HG02678 (cell line): ENCODE results near the gene ASB1.
"Not testable (repeated sequence)": the region's sequence is repeated elsewhere in the genome, so short reads cannot be mapped to it uniquely, and the experiment has no call there.

ENCODE experiments used
- ATAC-seq: cut with Tn5 transposase; IDR thresholded peaks from one replicate; pipeline ENCODE4 v1.9.1; 2021; ENCODE audit warnings: mild to moderate bottlenecking, moderate library complexity; ENCODE audit not compliant: unreplicated experiment

ASB1 gene

DNA sequence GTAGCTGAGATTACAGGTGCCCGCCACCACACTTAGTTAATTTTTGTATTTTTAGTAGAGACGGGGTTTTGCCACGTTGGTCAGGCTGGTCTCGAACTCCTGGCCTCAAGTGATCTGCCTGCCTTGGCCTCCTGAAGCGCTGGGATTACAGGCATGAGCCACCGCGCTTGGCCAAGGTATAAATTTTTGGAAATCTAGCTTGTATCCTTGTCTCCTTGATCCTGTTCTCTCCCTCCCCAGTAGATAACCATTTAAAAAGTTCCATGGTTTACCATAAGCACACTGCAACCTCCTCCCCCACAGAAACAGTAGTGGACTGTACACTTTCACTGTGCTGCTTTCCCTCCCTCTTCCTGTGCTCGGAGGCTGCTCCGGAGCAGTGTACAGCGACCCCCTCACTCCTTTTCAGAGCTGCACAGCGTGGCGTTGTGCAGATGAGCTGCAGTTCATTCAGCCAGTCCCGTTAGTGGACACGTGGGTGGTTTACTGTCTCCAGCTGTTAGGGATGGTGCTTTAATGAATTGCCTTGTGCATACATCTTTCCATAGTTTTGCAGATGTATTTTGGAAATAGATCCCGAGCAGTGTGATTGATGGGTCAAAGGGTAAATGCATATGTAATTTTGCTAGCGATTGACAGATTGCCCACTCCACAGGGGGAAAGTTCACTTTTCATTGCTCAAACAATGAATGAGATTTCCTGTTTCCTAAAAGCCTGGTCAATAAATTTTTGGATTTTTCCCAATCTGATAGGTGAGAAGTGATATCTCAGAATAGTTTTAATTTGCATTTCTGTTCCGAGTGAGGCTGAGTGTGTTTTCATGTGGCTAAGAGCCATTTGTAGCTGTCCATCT lies 14.8 kb downstream of the ASB1 start:
- ATAC-seq, result no peak

DNA sequence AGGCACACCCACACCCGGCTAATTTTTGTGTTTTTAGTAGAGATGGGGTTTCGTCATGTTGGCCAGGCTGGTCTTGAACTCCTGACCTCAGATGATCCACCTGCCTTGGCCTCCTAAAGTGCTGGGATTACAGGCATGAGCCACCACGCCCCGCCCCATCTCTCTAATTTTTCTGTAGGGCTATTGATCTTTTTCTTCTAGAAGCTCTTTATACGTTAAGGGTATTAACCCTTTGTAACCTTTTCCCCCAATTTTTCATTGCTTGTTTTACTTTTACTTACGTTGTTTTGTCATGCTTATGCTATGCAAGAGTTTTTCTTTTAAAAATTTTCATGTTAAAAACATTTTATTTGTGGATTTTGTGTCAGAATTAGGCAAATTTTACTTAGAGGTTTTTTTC lies 15.5 kb downstream of the ASB1 start:
- ATAC-seq, result not testable (repeated sequence)

DNA sequence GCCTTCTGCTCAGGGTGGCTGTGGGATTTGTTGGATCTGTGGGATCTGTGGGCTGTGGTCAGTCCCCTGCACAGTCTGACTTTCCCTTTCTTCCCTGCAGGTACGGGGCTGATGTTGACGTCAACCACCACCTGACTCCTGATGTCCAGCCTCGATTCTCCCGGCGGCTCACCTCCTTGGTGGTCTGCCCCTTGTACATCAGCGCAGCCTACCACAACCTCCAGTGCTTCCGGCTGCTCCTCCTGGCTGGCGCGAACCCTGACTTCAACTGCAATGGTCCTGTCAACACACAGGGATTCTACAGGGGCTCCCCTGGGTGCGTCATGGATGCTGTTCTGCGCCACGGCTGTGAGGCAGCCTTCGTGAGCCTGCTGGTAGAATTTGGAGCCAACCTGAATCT lies 17.5 kb downstream of the ASB1 start:
- ATAC-seq, result no peak

DNA sequence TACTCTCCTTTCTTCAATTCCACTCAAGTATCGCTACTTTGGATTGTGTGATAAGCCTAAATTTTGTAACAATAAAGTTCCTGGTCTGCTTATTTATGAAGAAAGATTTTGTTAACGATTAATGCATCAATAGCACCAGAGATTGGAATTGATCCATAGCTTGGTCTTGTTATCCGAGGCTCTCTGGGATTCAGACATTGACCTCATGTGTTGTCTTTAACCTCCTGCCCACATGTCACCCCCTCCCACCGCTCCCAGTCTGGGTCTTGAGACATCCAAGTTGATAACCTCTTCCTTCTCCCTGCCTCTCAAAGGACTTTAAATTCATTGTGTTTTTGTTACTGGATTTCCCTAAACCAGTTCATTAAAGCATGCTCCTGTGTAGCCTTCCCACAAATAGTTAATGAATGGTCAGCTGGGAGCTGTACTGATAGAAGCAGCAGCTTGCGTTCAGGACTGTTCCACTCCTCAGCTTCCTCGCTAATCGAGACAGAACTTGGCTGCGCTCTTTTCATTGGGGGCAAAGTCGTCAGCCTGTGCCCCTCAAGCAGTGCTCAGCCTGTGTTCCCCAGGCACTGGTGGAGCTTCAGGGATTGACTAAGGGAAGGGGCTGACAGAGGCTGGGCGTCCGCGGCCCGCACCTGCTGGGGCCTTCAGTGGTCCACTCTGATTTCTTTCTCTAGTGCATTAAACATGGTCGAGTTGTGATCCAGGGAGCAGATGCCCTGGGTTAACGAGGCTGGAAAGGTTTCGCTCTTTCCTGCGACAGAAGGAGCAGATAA lies 18.9 kb downstream of the ASB1 start:
- no peak for ATAC-seq

DNA sequence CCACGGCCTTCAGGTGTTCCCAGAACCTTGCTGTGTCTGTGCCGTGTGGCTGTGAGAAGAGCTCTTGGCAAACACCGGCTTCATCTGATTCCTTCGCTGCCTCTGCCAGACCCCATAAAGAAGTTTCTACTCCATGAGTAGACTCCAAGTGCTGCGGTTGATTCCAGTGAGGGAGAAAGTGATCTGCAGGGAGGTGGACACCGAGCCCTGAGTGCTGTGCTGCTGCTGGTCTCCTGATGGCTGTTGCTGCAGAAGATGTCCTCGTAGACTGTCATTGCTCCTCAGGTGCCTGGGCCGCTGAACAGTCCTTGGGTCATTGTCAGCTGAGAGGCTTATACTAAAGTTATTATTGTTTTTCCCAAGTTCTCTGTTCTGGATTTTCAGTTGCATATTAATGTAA lies 19.6 kb downstream of the ASB1 start:
- ATAC-seq, result no peak

DNA sequence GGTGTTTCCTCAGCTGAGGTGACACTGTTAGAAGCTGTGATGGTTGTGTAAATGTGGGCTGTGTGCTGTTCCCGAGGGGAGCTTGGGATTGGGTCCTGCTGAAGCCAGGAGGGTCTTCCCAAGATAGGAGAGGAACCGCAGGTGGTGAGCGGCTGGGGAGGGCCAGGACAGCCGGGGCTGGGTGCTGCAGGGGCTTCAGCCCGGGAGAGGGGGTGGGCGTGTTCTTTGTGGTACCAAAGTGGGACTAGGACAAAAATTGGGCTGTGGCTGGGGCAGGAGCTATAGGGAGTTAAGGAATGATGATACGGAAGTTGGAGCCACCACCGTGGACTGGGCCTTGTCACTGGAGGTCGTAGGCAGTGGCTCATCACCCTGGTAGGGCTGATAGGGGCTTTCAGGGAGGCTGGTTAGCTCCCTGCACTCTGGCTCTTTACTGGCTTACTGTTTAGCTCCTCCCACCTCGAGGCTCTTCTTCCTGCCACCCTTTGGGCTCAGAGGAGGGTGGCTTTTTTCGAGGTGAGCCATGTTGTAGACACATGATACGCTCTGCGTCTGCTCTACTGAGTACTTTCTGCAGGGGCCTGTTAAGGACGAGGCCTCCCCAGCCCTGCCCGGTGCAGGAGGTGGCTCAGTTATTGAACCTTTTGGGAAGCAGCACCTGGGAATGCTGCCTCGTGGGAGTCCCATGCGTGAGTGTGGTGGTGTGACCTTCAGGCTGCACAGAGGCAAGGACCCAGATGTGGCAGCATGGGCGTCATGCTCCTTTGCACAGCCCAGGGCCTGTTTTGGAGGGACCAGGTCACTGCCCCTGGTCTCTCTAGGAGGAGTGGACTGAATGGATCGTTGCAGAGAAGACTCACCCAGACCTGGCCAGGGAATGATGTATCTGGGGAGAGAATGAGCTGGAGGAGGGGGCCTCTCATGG lies 21.6 kb downstream of the ASB1 start:
- ATAC-seq, result no peak

DNA sequence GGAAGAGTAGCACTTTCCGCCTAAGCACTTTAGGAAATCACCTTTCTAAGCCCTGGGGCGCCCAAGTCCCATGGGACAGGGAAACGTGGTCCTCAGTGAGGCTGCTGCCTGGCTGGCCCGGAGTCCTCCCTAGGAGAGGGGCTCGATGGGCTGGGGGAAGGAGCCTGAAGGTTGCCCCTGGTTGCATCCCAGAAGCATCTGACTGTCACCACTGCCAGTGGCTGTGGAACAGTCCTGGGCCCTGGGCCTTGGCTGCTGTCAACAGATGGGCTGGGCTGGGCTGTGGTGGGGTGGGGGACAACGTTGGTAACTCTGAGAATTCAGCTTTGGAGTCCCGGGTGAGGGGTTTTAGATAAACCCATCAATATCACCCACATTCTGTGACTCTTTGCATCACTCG lies 22.5 kb downstream of the ASB1 start:
- ATAC-seq, result no peak

DNA sequence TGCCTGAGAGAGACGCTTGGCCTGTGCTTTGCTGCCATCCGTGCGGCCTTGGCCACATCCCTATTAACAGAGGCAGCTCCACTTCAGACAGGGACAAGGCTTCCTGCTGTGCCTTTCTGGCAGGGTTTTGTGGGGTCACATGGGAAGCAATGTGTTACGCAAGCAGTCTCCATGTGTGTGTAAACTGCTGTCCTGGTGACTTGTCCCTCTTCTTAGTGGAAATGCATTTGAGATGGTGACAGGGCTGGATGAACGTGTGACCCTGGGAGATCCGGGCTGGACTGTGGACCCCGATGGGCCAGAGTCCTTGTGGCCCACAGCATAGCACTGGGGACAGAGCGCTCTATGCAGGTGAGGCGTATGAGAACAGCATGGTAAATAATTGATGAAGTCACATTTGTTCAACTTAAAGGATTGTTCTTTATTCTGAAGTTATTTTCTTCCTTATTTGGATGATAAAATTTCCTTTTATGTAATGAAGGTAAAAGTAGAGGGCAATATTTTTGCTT lies 23.2 kb downstream of the ASB1 start:
- no peak for ATAC-seq

DNA sequence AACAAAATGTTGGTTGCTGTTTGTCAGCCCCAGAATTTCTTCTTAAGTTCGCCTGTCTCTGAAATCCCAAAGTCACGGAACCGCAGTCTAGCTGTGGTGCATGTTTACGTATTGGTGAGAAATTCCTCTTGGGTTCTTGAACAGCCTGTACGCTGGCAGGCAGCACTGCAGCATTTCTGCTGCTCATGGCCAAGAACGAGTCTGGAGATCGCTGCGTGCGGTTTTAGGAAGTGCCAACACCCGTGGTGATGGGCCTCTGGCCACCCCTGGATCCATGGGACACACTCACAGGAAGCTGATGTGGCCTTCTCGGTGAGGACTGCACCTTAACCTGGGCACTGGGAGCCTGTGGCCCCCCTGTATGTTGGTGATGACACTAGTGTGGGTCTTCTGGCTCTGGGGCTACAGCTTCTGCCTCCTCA lies 23.7 kb downstream of the ASB1 start:
- no peak for ATAC-seq

DNA sequence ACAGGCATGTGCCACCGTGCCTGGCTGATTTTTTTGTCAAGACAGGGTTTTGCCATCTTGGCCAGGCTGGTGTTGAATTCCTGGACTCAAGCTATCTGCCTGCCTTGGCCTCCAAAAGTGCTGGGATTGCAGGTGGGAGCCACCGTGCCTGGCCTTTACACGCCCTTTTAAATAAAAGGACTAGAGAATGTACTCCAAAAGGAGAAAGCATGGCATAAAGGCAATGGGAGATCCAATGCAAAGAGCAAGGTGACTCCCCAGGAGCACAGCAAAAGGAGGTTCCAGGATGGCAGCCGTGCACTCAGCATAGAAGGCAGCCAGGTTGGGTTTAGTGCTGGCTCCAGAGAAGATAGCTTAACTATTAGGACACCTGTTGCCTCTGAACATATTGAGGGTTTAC lies 27.1 kb downstream of the ASB1 start:
- no peak for ATAC-seq

DNA sequence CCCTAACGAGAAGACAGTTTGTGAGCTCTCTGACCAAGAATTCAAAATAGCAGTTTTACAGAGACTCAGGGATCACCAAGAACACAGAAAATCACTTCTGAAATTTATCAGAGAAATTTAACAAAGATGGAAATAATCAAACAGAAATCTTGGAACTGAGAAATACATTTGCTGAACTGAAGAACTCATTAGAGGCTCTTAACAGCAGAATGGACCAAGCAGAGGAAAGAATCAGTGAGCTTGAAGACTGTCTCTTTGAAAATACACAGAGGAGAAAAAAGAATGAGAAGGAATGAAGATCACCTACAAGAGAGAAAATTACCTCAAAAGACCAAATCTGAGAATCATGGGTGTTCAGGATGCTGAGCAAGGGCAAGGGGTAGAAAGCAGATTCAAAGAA lies 29.7 kb downstream of the ASB1 start:
- ATAC-seq, result no peak

DNA sequence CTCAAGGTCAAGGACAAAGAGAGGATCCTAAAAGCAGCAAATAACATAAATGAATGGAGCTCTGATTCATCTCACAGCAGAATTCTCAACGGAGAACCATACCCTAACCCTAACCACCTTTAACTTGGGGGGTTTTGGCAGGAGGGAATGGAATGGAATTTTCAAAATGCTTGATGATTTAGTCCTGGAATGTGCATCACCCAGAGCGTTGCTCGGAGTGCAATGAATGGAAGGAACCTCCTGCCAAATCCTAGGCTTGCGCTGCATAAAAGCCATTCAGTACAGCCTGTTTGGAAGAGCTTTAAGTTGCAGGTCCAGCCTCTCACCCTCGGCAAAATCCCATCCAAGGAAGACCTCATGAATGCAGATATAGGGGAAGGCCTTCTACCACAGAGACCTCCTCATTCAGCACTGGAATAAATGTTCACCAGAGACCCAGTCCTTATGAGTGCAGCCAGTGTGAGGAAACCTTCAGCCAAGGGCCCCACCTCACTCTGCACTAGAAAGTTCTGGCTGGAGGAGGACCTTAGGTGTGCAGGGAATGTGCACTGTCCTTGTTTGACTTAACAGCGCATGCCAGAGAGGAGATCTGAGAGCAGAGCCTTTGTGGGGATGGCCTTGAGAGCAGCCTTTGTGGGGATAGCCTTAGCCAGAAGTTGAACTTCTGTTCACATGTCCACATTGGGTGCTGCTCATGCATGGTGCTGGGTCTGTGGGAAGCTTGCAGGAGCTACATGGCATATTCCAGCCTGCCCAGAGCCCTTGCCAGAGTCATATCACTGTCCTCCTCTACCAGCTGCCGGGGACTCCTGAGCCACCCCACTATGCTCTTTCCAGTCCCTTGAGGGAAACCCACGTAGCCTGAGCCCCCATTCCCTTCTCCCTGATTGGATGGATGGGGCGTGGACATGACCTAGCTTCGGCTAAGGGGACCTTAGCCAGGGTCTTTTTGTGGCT lies 30.5 kb downstream of the ASB1 start:
- no peak for ATAC-seq

DNA sequence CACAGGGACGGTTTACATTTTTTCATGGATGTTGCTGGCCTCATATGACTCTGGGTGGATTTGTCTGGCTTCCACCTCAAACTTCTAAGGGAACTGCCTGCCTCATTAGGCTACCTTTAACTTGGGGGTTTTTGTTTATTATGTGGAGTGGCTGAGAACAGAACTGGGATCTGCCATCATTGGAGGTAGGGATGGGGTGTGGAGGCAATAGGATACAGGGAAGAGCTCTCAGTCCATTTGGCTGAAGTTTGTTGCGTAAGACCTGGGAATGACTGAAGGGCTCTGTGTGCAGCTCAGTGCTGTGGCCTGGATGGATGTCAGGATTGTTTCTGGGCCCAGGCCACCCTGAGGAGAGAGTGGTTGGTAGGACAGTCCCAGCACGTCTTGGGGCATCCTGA lies 31.2 kb downstream of the ASB1 start:
- ATAC-seq, result no peak

DNA sequence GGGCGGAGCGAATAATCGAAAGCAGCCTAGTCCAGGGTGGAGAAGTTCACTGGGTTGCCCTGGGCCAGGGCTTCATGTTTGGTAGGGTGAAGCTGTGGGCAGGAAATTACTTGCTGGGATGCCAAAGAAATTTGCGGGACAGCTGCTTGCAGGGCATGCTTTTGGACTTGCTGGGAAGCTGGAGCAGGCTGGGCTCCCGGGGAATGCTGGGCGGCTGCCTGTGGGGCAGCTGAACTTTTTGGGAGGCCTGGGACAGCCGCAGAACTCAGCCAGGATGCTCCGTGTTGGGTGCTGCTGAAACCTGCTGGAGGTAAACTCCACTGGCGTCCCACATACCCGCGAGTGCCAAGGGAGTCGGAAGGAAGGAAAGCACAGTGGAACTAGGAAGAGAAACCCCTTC lies 31.9 kb downstream of the ASB1 start:
- ATAC-seq, result no peak

DNA sequence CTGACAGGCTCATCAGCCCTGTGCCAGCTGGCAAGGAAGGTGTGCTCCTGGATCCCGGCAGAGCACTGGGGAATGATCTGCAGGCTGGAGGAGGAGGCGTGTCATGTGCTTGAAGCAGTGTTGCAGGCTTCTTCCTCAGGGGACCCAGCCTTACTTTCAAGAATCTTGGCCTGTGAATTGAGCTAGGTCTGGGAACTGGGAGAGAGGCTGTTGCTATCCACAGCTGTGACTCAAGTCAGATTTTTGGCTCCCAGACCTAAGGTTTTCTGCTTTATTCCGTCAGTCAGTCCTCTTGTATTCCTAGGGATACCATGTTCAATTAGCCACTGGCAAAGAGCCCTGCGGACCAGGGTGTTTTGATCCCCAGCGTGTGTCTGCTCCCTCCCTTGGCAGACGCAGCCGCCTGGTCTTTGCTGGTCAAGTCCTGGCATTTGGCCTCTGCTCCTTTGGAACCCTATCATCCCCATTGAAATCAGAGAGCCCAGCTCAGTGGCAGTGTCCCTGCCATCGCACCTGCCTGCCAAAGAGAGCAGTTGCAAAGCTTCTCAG lies 32.4 kb downstream of the ASB1 start:
- no peak for ATAC-seq

DNA sequence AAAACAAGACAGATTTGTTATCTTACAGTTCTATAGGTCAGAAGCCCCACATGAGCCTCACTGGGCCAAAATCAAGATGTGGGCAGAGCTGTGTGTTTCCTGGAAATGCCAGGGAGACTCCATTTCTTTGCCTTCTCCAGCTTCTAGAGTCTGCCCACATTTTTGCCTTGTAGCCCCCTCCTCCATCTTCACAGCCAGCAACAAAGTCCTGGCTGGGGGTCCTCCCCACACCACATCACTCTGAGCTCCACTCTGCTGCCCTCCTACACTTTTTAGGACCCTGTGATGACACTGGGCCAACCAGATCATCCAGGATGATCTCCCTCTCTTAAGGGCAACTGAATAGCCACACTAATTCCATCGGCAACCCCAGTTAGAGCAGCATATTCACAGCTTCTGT lies 34.3 kb downstream of the ASB1 start:
- ATAC-seq, result no peak

DNA sequence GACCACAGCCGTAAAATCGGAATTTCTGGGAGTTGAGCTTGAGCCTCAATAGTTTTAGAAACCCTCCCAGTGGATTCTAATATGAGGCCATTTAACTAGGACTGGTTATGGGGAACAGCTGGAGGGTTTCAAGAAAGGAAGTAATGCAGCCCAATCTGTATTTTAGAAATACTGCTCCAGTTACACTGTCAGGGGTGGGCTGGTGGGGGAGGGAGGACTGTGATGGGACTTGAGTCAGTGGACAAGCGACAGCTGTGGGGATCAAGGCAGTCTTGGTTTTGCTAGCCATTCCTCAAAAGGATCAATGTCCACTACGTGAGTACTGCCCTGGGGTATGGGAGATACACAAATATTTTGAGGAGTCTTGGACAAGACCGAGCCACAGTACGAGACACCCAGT lies 34.8 kb downstream of the ASB1 start:
- ATAC-seq, result no peak

DNA sequence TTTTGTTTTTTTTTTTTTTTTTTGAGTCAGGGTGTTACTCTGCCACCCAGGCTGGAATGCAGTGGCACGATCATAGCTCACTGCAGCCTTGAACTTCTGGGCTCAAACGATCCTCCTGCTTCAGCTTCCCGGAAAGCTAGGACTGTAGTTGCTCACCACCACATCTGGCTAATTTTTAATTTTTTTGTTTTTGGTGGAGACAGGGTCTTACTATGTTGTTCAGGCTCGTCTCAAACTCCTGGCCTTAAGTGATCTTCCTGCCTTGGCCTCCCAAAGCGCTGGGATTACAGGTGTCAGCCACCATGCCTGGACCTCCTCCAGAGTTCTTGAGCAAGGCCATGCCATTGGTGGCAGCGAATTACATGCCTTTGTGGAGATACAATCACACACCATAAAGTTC lies 35.2 kb downstream of the ASB1 start:
- no peak for ATAC-seq

DNA sequence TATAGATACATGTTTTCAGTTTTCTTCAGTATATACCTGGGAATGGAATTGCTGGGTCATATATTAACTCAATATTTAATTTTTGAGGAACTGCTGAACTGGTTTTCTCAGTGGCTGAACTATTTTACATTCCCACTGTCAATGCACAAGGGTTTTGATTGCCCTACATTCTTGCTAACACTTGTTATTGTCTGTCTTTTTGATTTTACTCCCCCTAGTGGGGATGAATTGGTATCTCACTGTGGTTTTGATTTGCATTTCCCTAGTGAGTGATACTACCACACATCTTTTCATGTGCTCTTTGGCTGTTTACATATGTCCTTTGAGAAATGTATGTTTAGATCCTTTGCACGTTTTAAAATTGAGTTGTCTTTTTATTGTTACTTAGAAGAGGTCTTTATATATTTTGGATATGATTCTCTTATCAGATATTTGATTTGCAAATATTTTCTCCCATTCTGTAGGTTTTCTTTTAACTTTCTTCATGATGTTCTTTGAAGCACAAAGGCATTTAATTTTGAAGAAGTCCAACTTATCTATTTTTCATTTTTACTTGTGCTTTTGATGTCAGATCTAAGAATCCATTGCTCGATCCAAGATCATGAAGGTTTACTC lies 36.2 kb downstream of the ASB1 start:
- ATAC-seq, result no peak
